CD4-positive, alpha-beta T cell treated with Interleukin-6 at 100 ng/mL for 8 hours (primary cell): ENCODE results near the gene PLEKHF1.
"Not testable (repeated sequence)": the region's sequence is repeated elsewhere in the genome, so short reads cannot be mapped to it uniquely, and the experiment has no call there.

Experiments used
- DNase-seq: peaks from one replicate; pipeline ENCODE4 v3.0.0-alpha.2; 2020; ENCODE audit warnings: mixed read lengths, low spot score

The PLEKHF1 gene

GRCh38 chr19:29702161-29702962, 37.1 kb downstream of the PLEKHF1 start:
- DNase-seq, result no peak

GRCh38 chr19:29702963-29703320, 37.7 kb downstream of the PLEKHF1 start:
- DNase-seq, result no peak

DNA sequence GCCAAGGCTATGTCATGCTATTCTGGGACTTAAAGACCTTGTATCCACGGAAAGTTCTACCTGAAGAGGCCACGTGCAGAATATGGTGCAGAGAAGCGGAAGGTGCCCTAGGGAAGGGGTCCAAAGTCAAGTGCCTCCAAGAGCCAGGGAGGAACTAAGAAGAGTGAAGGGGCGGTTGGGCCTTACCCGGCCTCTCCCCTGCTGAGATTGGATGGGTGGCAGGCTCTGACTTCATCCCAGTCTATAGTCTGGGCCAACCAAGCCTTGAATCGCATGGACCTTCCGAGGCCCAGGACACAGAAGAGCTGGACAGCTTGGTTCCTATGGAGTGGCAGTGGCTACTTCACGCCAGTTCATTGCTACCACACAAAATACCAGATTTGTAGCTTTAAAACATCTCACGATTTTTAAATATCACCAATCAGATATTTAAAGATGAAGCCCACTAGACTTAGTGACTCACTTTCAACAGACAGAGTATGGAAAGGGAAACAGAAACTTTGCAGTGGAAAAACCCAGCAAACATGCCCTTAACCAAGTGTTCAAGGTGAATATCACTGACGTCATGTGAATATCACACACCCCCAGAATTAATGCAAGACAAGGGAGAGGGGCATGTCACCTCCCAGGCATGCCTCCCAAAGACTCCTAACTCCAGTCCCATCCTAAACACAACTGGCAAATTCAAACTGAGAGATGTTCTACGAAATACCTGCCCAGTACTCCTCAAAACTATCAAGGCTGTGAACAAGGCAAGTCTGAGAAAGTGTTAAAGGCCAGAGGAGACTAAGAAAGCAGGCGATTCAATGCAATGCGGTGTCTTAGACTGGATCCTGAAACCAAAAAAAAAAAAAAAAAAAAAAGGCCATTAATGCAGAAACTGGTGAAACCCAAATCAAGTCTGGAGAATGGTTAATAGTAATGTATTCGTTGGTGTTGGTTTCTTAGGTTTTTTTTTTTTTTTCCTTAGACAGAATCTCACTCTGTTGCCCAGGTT, 39.6 kb downstream of the PLEKHF1 start:
- DNase-seq, result no peak

- no peak for DNase-seq
These were observed 40.4 kb downstream of the PLEKHF1 start for GRCh38 chr19:29705706-29706105.

- no peak for DNase-seq
These were observed 41.4 kb downstream of the PLEKHF1 start for GRCh38 chr19:29706635-29707034.

GRCh38 chr19:29708554-29709439, 43.5 kb downstream of the PLEKHF1 start:
- no peak for DNase-seq

GRCh38 chr19:29709440-29709798, 44.2 kb downstream of the PLEKHF1 start:
- not testable (repeated sequence) for DNase-seq

DNA sequence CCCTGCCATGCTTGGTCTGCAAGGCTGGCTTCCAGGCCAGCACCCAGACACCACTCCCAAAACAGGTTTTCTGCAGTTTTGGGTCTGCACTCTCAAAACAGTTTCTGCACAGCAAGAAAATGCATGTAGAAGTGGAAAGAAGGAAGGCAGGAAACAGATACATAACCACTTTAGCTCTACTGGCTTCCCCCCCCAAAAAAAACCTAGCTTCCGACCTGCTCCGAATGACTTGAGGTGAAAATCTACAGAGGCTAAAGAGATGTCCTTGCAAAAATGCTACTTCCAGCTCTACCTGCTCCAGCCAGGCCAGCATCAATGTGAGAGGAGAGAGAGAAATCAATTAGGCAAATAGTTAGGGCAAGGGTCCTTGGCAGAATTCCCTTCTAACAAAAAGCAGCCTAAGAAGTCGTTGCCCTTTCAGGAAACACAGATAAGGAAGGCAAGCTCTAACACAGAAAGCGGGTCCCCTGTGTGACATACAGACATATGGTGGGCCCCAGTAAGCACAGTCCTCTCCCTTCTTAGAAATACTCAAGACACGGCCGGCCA, 46.4 kb downstream of the PLEKHF1 start:
- DNase-seq, result peak; percentile 29

DNA sequence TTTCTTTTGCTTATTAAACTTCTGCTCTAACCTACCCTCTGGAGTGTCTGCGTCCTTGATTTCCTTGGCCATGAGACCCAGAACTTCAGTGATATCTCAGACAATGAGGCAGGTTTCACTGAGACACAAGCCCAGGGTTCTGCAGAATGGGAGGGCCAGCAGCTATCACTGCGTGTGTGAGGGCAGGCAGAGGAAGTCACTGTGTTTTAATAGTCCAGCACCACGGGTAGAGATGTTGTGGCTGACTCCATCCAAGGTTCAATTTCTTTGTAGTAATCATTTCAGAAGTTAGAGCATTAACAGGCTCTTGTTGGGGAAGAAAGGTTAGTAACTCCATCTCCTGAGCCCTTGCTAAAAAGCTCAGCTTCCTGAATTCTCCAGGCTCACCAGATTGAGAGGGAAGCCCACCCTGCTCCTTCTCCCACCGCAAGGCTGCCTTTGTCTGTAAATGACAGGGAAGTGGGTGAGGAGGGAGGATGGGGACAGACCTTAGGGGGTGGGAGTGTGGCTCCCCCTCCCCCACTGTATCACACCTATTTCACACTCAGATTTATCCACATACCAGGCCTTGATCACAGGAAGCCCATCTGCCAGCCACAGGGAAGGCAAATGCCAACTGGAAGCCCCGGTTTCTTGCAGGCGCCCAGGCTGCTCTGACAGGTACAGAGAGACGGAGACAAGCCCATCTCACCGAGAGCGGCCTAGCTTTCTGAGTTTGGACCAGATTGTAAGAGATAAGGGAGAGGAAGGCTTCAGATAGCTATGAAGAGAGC, 47.7 kb downstream of the PLEKHF1 start:
- no peak for DNase-seq

GRCh38 chr19:29714371-29714952, 49.2 kb downstream of the PLEKHF1 start:
- peak; percentile 78 for DNase-seq

DNA sequence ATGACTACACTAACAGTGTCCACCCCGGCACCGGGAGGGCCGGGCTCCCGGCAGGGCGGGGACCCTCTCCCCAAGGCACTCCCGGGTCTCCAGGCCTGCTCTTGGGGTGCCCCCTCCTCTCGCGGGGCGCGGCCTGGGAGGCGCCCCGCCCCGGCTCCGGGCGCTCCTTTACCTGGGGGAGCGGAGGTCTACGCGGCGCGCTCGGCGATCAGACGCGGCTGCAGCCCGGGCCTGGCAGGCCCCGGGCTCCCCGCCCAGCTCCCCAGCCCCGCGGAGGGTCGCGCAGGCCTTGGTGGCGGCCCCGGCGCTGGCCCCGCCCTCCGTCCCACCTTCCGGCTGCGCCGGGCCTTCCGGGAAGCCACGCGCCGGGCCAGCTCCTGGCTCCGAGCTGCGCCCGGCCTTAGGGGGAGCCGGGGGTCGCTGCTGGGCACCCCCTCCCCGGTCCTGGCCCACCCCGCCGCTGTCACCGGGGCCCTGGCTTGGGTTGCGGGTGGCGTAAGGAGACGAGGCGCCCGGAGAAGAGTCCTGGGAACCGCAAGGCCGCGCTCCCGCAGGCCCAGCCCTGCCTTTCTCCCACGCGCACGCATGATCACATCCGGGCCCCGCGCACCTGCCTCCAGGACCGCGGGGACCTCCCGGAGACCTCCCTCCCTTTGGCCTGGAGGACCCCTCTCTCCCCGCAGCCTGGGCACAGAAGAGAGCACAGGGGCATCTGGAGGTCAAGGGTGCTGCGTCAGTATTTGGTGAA, 49.9 kb downstream of the PLEKHF1 start, which contains the start of gene C19orf12:
Gene C19orf12 (minus strand): TSS at position 309 of the 748 bp plus-strand sequence. CDS start 6,848 bp downstream, outside the sequence.
- peak; percentile 31 for DNase-seq

- DNase-seq, result no peak
These were observed 50.7 kb downstream of the PLEKHF1 start for GRCh38 chr19:29715701-29716581.

- no peak for DNase-seq
These were observed 51.8 kb downstream of the PLEKHF1 start for GRCh38 chr19:29717051-29717450.

- DNase-seq, result no peak
These were observed 58.9 kb downstream of the PLEKHF1 start for GRCh38 chr19:29724102-29724641.

DNA sequence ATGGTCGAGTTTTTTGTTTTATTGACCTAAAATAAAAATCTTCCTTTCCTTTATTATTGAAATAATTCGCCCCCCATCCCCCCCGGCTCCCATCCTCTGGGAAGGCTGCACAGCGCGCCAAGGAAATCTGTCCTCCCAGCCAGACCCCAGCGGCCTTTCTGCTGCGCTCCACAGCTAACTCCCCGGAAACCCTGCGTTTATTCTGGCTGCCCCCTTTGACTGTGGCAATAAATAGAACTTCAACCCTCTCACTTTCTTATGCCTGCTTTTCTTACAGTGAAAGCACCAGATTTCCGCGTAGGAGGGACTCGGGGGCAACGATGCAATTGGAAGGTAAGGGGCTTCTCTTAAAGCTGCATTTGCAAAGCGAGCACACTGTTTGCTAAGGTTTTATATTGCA, 59.5 kb downstream of the PLEKHF1 start:
- no peak for DNase-seq
